Measurements from ENCODE around the gene KIFC3.
"Not testable (repeated sequence)": the region's sequence is repeated elsewhere in the genome, so short reads cannot be mapped to it uniquely, and the experiment has no call there.

KIFC3 gene

GRCh38 chr16:57799600-57800199, 2.6 kb downstream of the KIFC3 start:
- no peaks in the 10 kb centered on the region for H3K9me3 ChIP-seq (ENCODE audit: low read length)
- peaks cover 5% of the 10 kb centered on the region for H3K36me3 ChIP-seq (ENCODE audit: insufficient read depth, low read length)
- H3K4me3 ChIP-seq (ENCODE audit: low read depth in 1 of 2, low read length in 2 of 2) = no peak overlapping the region
- H3K27me3 ChIP-seq (ENCODE audit: control insufficient read depth in 1 of 2, insufficient read depth in 2 of 2, low read length in 2 of 2) = no peaks in the 10 kb centered on the region
- no peak overlapping the region for H3K27ac ChIP-seq (ENCODE audit: low read depth, low read length)
- no peak overlapping the region for H3K9ac ChIP-seq (ENCODE audit: low read length)
- H3K4me1 ChIP-seq (ENCODE audit: insufficient read depth, low read length) = peaks cover 47% of the 10 kb centered on the region

GRCh38 chr16:57798953-57799599, 3.2 kb downstream of the KIFC3 start:
- peaks cover 42% of the 10 kb centered on the region for H3K4me1 ChIP-seq (ENCODE audit: insufficient read depth, low read length)
- H3K36me3 ChIP-seq (ENCODE audit: insufficient read depth, low read length) = peaks cover 5% of the 10 kb centered on the region
- H3K9ac ChIP-seq (ENCODE audit: low read length) = no peak overlapping the region
- H3K9me3 ChIP-seq (ENCODE audit: low read length) = no peaks in the 10 kb centered on the region
- no peak overlapping the region for H3K27ac ChIP-seq (ENCODE audit: low read depth, low read length)
- H3K4me3 ChIP-seq (ENCODE audit: low read depth in 1 of 2, low read length in 2 of 2) = no peak overlapping the region
- no peaks in the 10 kb centered on the region for H3K27me3 ChIP-seq (ENCODE audit: control insufficient read depth in 1 of 2, insufficient read depth in 2 of 2, low read length in 2 of 2)

- Histone ChIP-seq H3K4me3 (ENCODE audit: low read depth in 1 of 2, low read length in 2 of 2) (no peak overlapping the region), H3K27me3 (ENCODE audit: control insufficient read depth in 1 of 2, insufficient read depth in 2 of 2, low read length in 2 of 2) (no peaks in the 10 kb centered on the region), H3K9ac (ENCODE audit: low read length) (no peak overlapping the region), H3K9me3 (ENCODE audit: low read length) (no peaks in the 10 kb centered on the region), H3K27ac (ENCODE audit: low read depth, low read length) (no peak overlapping the region), H3K36me3 (ENCODE audit: insufficient read depth, low read length) (peaks cover 5% of the 10 kb centered on the region), H3K4me1 (ENCODE audit: insufficient read depth, low read length) (peaks cover 35% of the 10 kb centered on the region)
Measured at GRCh38 chr16:57798267-57798810, 4.0 kb downstream of the KIFC3 start.

- H3K4me1 ChIP-seq (ENCODE audit: insufficient read depth, low read length) = peaks cover 28% of the 10 kb centered on the region
- H3K27me3 ChIP-seq (ENCODE audit: control insufficient read depth in 1 of 2, insufficient read depth in 2 of 2, low read length in 2 of 2) = no peaks in the 10 kb centered on the region
- no peak overlapping the region for H3K9ac ChIP-seq (ENCODE audit: low read length)
- H3K27ac ChIP-seq (ENCODE audit: low read depth, low read length) = no peak overlapping the region
- peaks cover 5% of the 10 kb centered on the region for H3K36me3 ChIP-seq (ENCODE audit: insufficient read depth, low read length)
- H3K9me3 ChIP-seq (ENCODE audit: low read length) = no peaks in the 10 kb centered on the region
- H3K4me3 ChIP-seq (ENCODE audit: low read depth in 1 of 2, low read length in 2 of 2) = no peak overlapping the region
Measured at GRCh38 chr16:57797526-57798266, 4.6 kb downstream of the KIFC3 start.

- H3K9ac ChIP-seq (ENCODE audit: low read length) = no peak overlapping the region
- H3K36me3 ChIP-seq (ENCODE audit: insufficient read depth, low read length) = peaks cover 5% of the 10 kb centered on the region
- no peaks in the 10 kb centered on the region for H3K9me3 ChIP-seq (ENCODE audit: low read length)
- no peak overlapping the region for H3K4me3 ChIP-seq (ENCODE audit: low read depth in 1 of 2, low read length in 2 of 2)
- H3K4me1 ChIP-seq (ENCODE audit: insufficient read depth, low read length) = peaks cover 26% of the 10 kb centered on the region
- H3K27ac ChIP-seq (ENCODE audit: low read depth, low read length) = no peak overlapping the region
- no peaks in the 10 kb centered on the region for H3K27me3 ChIP-seq (ENCODE audit: control insufficient read depth in 1 of 2, insufficient read depth in 2 of 2, low read length in 2 of 2)
Measured at GRCh38 chr16:57797216-57797525, 5.1 kb downstream of the KIFC3 start.

- not testable (repeated sequence) for H3K36me3 ChIP-seq (ENCODE audit: insufficient read depth, low read length); H3K9ac ChIP-seq (ENCODE audit: low read length); H3K9me3 ChIP-seq (ENCODE audit: low read length); H3K27ac ChIP-seq (ENCODE audit: low read depth, low read length); H3K4me3 ChIP-seq (ENCODE audit: low read depth in 1 of 2, low read length in 2 of 2); H3K27me3 ChIP-seq (ENCODE audit: control insufficient read depth in 1 of 2, insufficient read depth in 2 of 2, low read length in 2 of 2)
- H3K4me1 ChIP-seq (ENCODE audit: insufficient read depth, low read length) = peaks cover 17% of the 10 kb centered on the region
Measured at GRCh38 chr16:57796014-57796413, 6.3 kb downstream of the KIFC3 start.

GRCh38 chr16:57795431-57795878, 6.8 kb downstream of the KIFC3 start:
- Histone ChIP-seq H3K4me3 (ENCODE audit: low read depth in 1 of 2, low read length in 2 of 2) (no peak overlapping the region), H3K4me1 (ENCODE audit: insufficient read depth, low read length) (peaks cover 11% of the 10 kb centered on the region), H3K36me3 (ENCODE audit: insufficient read depth, low read length) (peaks cover 8% of the 10 kb centered on the region), H3K9me3 (ENCODE audit: low read length) (no peaks in the 10 kb centered on the region), H3K27ac (ENCODE audit: low read depth, low read length) (no peak overlapping the region), H3K27me3 (ENCODE audit: control insufficient read depth in 1 of 2, insufficient read depth in 2 of 2, low read length in 2 of 2) (no peaks in the 10 kb centered on the region), H3K9ac (ENCODE audit: low read length) (no peak overlapping the region)

GRCh38 chr16:57794849-57795430, 7.4 kb downstream of the KIFC3 start:
- peaks cover 12% of the 10 kb centered on the region for H3K36me3 ChIP-seq (ENCODE audit: insufficient read depth, low read length)
- peaks cover 7% of the 10 kb centered on the region for H3K4me1 ChIP-seq (ENCODE audit: insufficient read depth, low read length)

GRCh38 chr16:57791893-57792461, 10.3 kb downstream of the KIFC3 start:
- no peak overlapping the region for H3K27ac ChIP-seq (ENCODE audit: low read depth, low read length)
- no peak overlapping the region for H3K4me3 ChIP-seq (ENCODE audit: low read depth in 1 of 2, low read length in 2 of 2)
- no peaks in the 10 kb centered on the region for H3K27me3 ChIP-seq (ENCODE audit: control insufficient read depth in 1 of 2, insufficient read depth in 2 of 2, low read length in 2 of 2)
- H3K4me1 ChIP-seq (ENCODE audit: insufficient read depth, low read length) = no peaks in the 10 kb centered on the region
- no peak overlapping the region for H3K9ac ChIP-seq (ENCODE audit: low read length)
- no peaks in the 10 kb centered on the region for H3K9me3 ChIP-seq (ENCODE audit: low read length)
- peaks cover 11% of the 10 kb centered on the region for H3K36me3 ChIP-seq (ENCODE audit: insufficient read depth, low read length)

More at GRCh38 chr16:57794849-57795430, 7.4 kb downstream of the KIFC3 start:
- Histone ChIP-seq H3K27me3 (ENCODE audit: control insufficient read depth in 1 of 2, insufficient read depth in 2 of 2, low read length in 2 of 2) (no peaks in the 10 kb centered on the region), H3K4me3 (ENCODE audit: low read depth in 1 of 2, low read length in 2 of 2) (no peak overlapping the region), H3K27ac (ENCODE audit: low read depth, low read length) (no peak overlapping the region), H3K9me3 (ENCODE audit: low read length) (no peaks in the 10 kb centered on the region), H3K9ac (ENCODE audit: low read length) (no peak overlapping the region)

GRCh38 chr16:57791195-57791892, 10.9 kb downstream of the KIFC3 start:
- Histone ChIP-seq H3K9ac (ENCODE audit: low read length) (no peak overlapping the region), H3K36me3 (ENCODE audit: insufficient read depth, low read length) (peaks cover 7% of the 10 kb centered on the region), H3K27me3 (ENCODE audit: control insufficient read depth in 1 of 2, insufficient read depth in 2 of 2, low read length in 2 of 2) (no peaks in the 10 kb centered on the region), H3K27ac (ENCODE audit: low read depth, low read length) (no peak overlapping the region), H3K9me3 (ENCODE audit: low read length) (no peaks in the 10 kb centered on the region), H3K4me1 (ENCODE audit: insufficient read depth, low read length) (no peaks in the 10 kb centered on the region), H3K4me3 (ENCODE audit: low read depth in 1 of 2, low read length in 2 of 2) (no peak overlapping the region)

GRCh38 chr16:57788951-57789350, 13.3 kb downstream of the KIFC3 start:
- Histone ChIP-seq H3K9ac (ENCODE audit: low read length) (no peak overlapping the region), H3K27me3 (ENCODE audit: control insufficient read depth in 1 of 2, insufficient read depth in 2 of 2, low read length in 2 of 2) (no peaks in the 10 kb centered on the region), H3K36me3 (ENCODE audit: insufficient read depth, low read length) (peaks cover 7% of the 10 kb centered on the region), H3K4me3 (ENCODE audit: low read depth in 1 of 2, low read length in 2 of 2) (no peak overlapping the region), H3K9me3 (ENCODE audit: low read length) (no peaks in the 10 kb centered on the region), H3K27ac (ENCODE audit: low read depth, low read length) (no peak overlapping the region), H3K4me1 (ENCODE audit: insufficient read depth, low read length) (no peaks in the 10 kb centered on the region)

All from muscle layer of colon (tissue), 2 donors.